Heart left ventricle (tissue), 16 donors: ENCODE data around the gene NELL1. TPM values are rescaled to one million over a fixed set of nuclear protein-coding genes. Genes with fewer than 3 reads are reported as not detected.

Experiments used
- ATAC-seq, 4 donors: fragments of 200-7000 bp; cut with Tn5 transposase; one replicate each; pipeline ENCODE4 v1.9.1; 2020 to 2022; ENCODE audit warnings: moderate library complexity in 4 of 4, mild to moderate bottlenecking in 3 of 4, moderate number of reproducible peaks in 1 of 4
- DNase-seq, 5 donors: peaks; one replicate each; pipeline ENCODE4 v3.0.0-alpha.2; 2020
- H3K27ac ChIP-seq, 12 donors: fragments of 200-600 bp; sonication (generic) in 4 of 12; one replicate each; pipeline versions ENCODE4 v1.5.0 to v1.8.0; 2016 to 2022; ENCODE audit warnings: mild to moderate bottlenecking in 2 of 12
- H3K27me3 ChIP-seq, 9 donors: fragments of 200-600 bp; sonication (generic) in 2 of 9; one replicate each; pipeline versions ENCODE4 v1.5.1 to v1.8.0; 2016 to 2022; ENCODE audit warnings: mild to moderate bottlenecking in 3 of 9
- H3K36me3 ChIP-seq, 9 donors: fragments of 200-600 bp; sonication (generic) in 2 of 9; one replicate each; pipeline versions ENCODE4 v1.5.0 to v1.8.0; 2018 to 2022; ENCODE audit warnings: mild to moderate bottlenecking in 2 of 9
- H3K4me1 ChIP-seq, 12 donors: fragments of 200-600 bp; sonication (generic) in 4 of 12; one replicate each; pipeline versions ENCODE4 v1.5.0 to v1.8.0; 2016 to 2022; ENCODE audit warnings: mild to moderate bottlenecking in 3 of 12
- H3K4me3 ChIP-seq, 12 donors: fragments of 200-600 bp; sonication (generic) in 4 of 12; one replicate each; pipeline versions ENCODE4 v1.5.0 to v1.8.0; 2017 to 2022; ENCODE audit warnings: mild to moderate bottlenecking in 9 of 12, moderate library complexity in 4 of 12
- H3K9me3 ChIP-seq, 12 donors: fragments of 200-600 bp; sonication (generic) in 4 of 12; one replicate each; pipeline versions ENCODE4 v1.5.0 to v1.8.0; 2016 to 2022; ENCODE audit warnings: mild to moderate bottlenecking in 1 of 12
- POLR2A ChIP-seq, 2 donors: fragments of 450-650 bp; IDR thresholded peaks; one replicate each; pipeline ENCODE4 v1.6.1; 2017; ENCODE audit warnings: antibody characterized with exemption in 2 of 2, mild to moderate bottlenecking in 2 of 2, moderate library complexity in 2 of 2
- WGBS, 4 donors: extraction: QIAGEN DNeasy Blood & Tissue Kit in 2 of 4; methylation state at CpG; one replicate each; pipeline versions ENCODE4 v1.1.5 to v1.1.7; 2013 to 2018; 5-methylcytosine and 5-hydroxymethylcytosine counted together
- intact Hi-C, 10 donors: fragments of 100-400 bp; cut with DNase I; formaldehyde crosslinking; loops; one replicate each; pipeline versions ENCODE4 v1.11.1 to v1.14.2; 2022
- polyA plus RNA-seq, 2 donors: library from polyadenylated mRNA; stranded (reverse); fragments of 200-250 nt; gene quantifications; one replicate each; pipeline ENCODE4 v1.2.3, GENCODE V29; 2013
- total RNA-seq, 9 donors: library from RNA; depleted of rRNA in 2 of 9; stranded (reverse); fragments of >200 nt in 2 of 9; fragmentation: NEBNext Ultra II Directional in 3 of 9; extraction: Animal tissue kit (Norgen Biotek cat#: 25700) in 3 of 9; gene quantifications; one replicate each; pipeline versions ENCODE4 v1.1.0 to v1.2.4, GENCODE V29; 2016 to 2023
- TF ChIP-seq, protein P1 (sequence below), 12 donors: fragments of 200-600 bp; sonication (generic) in 4 of 12; IDR thresholded peaks; one replicate each; pipeline versions ENCODE4 v1.5.0 to v1.8.0; 2018 to 2022; ENCODE audit warnings: antibody characterized with exemption in 12 of 12, mild to moderate bottlenecking in 5 of 12
- donor health status: ischemic (EF 13 %, LVEDD 7.1; RV severe dilation, severe dysfunction).
- donor health status: healthy with polysubstance abuse.
- donor health status: DM: no; HTN: yes; CAD: no.
- donor health status: DM: no; HTN: no; CAD: no.
- donor health status: ischemic (EF 25% LVEDD 6.9; RV normal size, moderate dysfunction).
- donor health status: ischemic (EF 25% LVEDD 5.7; RV mildly dilated, moderate dysfunction).
- donor health status: healthy.
- donor health status: DM: yes; HTN: yes; CAD: no.
- donor health status: ischemic (EF 35%, LVEDD 5.7; RV mildly dilated, moderate dysfunction).
- donor health status: nonischemic (EF 11% LVEDD 7.7; RV severe dilation, severe dysfunction).
- donor health status: DM: yes; HTN: yes; CAD: no.
- donor health status: PGD.
- donor health status: ischemic (EF 29% LVEDD 5.4; RV normal size, mild dysfunction).
- donor health status: nonischemic (EF 23%, LVEDD 6.1; RV moderate dilation, normal function).

Gene NELL1
- total and polyA plus RNA-seq, 11 donors = 1.6 TPM; not detected in 10

DNA sequence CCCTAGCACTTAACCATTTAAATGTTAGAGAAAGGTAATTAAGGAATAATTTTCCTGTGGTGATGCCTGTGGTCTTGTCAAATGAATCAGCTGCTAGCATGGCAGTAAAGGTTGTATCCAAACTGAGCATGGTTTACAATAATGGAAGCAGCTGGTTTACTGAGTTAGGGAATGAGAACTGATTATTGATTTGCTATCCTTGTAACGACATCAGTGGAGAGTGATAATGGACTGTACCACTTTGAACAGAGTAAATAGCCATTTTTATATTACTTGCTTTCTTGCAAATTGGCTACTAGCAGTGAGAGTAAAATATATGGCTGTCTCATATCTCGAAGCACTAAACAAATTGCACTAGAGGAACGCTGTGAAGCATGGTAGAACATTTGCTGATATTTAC, 934.5 kb downstream of the NELL1 start:
- H3K36me3 ChIP-seq = no peaks in the 10 kb centered on the region
- no peaks in the 10 kb centered on the region for H3K9me3 ChIP-seq
- DNase-seq (no peak), ATAC-seq (no peak)
- peaks cover 0 to 4% (median 0%) of the 10 kb centered on the region in 12 donors for H3K4me1 ChIP-seq
- 57 to 74% (median 65%) methylated on average over 3 of the region's 3 CpGs for WGBS, 4 donors
- H3K27me3 ChIP-seq = no peaks in the 10 kb centered on the region
- no peak overlapping the region for H3K4me3 ChIP-seq
- H3K27ac ChIP-seq = no peak overlapping the region
- TF ChIP-seq POLR2A (IDR thresholded peaks at IDR 0.05) = no peak
- TF ChIP-seq, protein P1, sequence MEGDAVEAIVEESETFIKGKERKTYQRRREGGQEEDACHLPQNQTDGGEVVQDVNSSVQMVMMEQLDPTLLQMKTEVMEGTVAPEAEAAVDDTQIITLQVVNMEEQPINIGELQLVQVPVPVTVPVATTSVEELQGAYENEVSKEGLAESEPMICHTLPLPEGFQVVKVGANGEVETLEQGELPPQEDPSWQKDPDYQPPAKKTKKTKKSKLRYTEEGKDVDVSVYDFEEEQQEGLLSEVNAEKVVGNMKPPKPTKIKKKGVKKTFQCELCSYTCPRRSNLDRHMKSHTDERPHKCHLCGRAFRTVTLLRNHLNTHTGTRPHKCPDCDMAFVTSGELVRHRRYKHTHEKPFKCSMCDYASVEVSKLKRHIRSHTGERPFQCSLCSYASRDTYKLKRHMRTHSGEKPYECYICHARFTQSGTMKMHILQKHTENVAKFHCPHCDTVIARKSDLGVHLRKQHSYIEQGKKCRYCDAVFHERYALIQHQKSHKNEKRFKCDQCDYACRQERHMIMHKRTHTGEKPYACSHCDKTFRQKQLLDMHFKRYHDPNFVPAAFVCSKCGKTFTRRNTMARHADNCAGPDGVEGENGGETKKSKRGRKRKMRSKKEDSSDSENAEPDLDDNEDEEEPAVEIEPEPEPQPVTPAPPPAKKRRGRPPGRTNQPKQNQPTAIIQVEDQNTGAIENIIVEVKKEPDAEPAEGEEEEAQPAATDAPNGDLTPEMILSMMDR (IDR thresholded peaks at IDR 0.05) = no peak
- intact Hi-C loops = no loop called here

DNA sequence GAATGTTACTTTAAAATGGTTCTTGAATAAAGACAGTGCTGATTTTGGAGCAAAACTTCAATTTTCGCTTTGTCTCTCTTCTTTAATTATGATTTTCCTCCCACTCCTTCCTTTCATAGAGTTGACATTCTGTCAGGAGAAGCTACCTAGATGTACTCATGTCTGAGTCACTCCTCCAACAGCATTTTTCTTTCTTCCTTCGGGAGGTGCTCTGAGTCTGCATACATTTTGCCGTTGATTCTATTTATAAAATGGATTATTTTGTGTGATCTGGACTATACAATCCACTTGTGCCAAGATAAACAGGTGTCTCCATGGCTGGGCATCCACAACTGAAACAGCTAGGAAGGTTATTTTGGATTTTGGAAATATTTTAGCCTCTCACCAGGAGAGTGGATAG, 935.2 kb downstream of the NELL1 start:
- Histone ChIP-seq H3K27ac (no peak overlapping the region), H3K4me1 (peaks cover 0 to 4% (median 0%) of the 10 kb centered on the region in 12 donors), H3K4me3 (no peak overlapping the region), H3K27me3 (no peaks in the 10 kb centered on the region), H3K36me3 (no peaks in the 10 kb centered on the region), H3K9me3 (no peaks in the 10 kb centered on the region)
- 50 to 64% (median 61%) methylated on average over 3 of the region's 3 CpGs for WGBS, 4 donors
- TF ChIP-seq, protein P1 (IDR thresholded peaks at IDR 0.05) = no peak
- no peak for TF ChIP-seq POLR2A (IDR thresholded peaks at IDR 0.05)
- intact Hi-C loops = no loop called here
- DNase-seq = no peak
- no peak for ATAC-seq

DNA sequence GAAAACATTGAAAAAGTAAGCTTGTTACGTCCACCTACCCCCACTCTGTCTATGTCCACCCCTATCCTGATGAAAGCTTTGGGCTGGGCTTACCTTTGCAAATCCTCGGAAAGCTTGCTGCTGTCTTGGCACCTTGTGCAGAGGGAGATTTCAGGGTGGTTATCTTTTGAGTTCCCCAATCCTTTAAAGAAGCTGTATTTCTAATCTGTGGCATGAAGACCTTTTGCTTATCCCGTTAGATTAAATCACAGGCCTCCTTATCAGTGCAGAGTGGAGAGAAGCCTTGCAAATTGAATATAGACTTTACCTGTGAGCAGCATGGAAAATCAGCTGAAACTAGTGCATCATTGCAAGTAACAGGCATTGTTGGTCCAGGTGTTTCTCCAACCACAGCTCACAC, 942.9 kb downstream of the NELL1 start:
- intact Hi-C loops = no loop called here
- 37 to 51% (median 42%) methylated on average over 3 of the region's 3 CpGs for WGBS, 4 donors
- Histone ChIP-seq H3K36me3 (no peaks in the 10 kb centered on the region), H3K4me1 (no peaks in the 10 kb centered on the region), H3K4me3 (no peak overlapping the region), H3K27ac (no peak overlapping the region), H3K27me3 (no peaks in the 10 kb centered on the region), H3K9me3 (no peaks in the 10 kb centered on the region)
- DNase-seq (no peak), ATAC-seq (no peak)
- no peak for TF ChIP-seq POLR2A (IDR thresholded peaks at IDR 0.05)
- TF ChIP-seq, protein P1 (IDR thresholded peaks at IDR 0.05) = no peak

DNA sequence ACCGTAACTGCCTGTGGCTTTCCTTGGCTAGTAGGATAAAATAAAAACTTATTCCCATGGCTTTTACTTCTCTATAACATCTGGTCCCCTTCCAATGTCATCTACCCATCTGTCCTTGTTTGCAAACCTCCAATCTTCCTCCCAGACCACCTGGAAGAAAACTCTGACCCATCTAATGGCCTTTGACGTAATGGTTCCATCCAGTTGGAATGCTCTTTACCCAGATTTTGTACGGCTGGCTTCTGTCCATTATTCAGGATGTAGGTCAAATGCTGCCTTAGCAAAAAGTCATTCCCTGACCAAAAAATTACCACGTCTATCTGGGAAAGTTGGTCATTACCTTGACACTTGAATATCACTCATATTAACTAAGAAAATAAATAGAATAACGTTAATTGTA, 945.6 kb downstream of the NELL1 start:
- H3K4me1 ChIP-seq = no peaks in the 10 kb centered on the region
- WGBS, 4 donors = 67 to 71% (median 69%) methylated on average over 5 of the region's 5 CpGs
- intact Hi-C loops = no loop called here
- no peak overlapping the region for H3K27ac ChIP-seq
- no peak overlapping the region for H3K4me3 ChIP-seq
- TF ChIP-seq POLR2A (IDR thresholded peaks at IDR 0.05) = no peak
- TF ChIP-seq, protein P1 (IDR thresholded peaks at IDR 0.05) = no peak
- no peaks in the 10 kb centered on the region for H3K36me3 ChIP-seq
- no peaks in the 10 kb centered on the region for H3K9me3 ChIP-seq
- no peaks in the 10 kb centered on the region for H3K27me3 ChIP-seq
- DNase-seq (no peak), ATAC-seq (peak in 1 of 4 donors; percentile 38)
